HS-27A (cell line): ENCODE data around the gene RNF43.

Experiments used
- DNase-seq: peaks from one replicate; pipeline ENCODE4 v3.0.0-alpha.2; 2012; ENCODE audit warnings: low read depth, missing footprints

Gene RNF43

DNA sequence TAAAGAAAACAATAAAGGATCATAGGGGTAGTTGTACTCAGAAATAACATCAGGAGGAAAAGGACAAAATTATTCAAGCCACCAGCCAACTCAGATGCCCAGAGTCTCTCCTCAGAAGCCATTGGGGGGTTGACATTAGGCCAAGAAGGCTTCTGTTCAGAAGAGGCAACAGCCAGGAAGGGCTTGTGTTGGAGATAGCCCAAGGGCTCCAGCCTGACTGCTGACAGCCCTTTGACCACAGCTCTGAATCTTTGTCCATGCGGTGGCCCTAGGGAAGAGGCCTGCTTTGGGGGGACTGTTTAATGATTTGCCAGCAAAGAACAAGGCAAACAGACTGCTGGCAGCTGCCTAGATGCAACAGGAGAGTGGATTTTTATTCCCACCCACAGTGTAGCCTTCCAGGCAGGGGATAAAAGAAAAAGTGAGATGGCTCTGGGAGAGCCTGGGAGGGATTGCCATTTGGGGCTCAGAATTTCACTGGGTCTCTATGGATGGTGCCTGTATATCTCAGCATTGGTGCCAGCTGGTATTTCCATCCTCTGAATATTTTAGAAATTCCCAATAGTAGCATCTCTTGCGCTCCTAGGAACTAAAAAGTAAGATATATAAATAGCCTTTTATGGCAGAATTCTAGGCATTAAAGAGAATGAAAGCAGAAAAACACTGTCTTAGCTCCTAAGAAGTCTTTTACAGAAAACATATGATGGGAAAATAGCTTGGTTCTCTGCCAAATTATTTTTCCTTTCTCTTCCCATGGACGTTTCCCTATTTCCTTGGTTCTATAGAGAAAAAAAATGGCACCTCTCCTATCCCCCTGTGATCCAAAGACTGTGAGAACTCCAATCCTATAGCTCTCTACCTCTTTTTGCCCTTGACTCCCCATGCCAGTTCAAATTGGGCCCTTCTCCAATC, 36.0 kb downstream of the RNF43 start:
- DNase-seq = no peak

DNA sequence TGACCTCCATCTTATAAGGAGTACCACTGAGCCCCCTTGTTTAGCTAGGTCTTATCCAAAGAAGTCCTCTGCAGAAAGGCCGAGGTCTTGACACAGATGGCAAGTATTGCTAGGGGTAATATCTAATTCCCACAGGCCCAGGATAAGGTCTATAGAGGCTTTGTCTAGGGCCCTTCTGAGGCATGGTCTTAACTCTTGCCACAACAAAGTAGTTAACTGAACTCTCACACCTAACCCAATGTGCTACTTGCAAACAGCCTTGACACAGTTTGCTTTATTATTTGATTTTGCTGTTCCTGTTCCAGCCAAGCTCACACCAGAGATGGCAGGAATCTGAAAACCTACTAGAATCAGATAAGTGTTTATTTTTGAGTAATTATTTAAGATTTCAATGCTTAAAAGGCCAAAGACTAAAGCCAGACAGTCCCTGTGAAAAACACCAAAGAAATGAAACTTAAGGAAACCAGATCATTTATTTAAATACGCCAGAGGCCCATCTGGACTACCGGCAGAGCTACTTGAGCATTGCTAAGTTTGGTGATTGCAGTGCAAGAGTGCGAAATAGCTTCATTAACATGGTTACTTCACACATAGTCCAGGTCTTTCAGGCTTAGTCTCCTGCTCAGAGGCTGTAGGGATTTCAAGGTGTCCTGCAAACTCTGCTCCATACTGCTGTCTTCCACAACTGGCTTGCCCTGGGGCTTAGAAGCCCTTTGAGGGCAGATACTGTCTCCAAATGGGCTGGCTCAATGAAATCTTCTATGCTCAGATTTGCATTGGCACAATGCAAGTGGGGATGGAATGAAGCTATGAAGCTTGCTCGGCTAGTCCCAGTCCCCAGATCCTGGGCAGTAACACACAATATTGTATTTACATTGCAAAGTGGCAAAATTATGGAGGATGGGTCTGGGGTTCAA, 36.9 kb downstream of the RNF43 start:
- no peak for DNase-seq

DNA sequence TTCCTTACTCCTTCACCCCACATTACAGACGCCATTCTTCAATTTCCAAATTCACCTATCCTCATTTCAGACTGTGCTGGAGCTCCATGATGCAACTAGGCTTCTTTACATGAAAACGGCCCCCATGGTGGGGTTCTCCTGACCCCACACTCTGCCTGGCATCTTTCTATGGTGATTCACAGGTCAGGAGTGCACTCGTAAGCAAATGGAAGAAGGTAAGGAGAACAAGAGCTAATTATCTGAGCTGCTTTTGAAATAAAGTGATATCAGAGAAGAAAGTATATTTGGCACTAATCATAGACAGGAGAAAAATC, 37.9 kb downstream of the RNF43 start:
- DNase-seq = no peak

DNA sequence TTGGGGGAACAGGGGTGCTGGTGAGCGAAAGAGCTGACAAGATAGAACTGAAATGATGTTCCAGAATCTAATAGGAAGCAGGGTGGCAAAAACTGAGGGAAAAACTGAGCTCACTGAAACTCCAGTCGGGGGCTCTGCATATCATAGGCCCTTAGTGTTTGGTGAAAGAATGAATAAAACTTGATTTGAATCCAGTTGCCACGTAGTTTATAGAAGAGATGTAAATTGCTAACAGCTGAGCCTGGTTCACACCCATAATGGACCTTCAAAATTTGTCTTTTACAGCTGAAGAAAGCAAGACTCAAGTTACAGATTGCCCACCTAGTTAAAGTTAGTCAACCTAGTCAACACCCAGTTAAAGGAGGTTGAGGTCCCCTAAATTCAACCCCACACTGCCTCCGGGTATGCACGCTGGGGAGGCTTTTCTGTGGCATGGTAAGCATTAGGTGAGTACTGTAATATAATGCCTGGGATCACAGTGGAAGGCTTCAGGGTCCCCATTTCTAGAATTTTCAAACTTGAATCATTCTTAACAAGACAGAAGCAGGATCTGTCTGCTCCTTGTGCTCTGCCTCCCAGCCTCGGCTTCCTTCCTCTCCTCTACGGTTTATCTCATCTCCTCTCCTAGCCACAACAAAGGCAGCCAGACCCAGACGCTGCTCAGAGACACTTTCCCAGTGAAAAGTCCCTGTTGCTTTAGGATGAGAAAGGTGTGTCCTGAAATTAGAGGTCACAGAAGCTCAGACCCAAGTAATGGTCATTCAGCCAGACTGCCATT, 38.4 kb downstream of the RNF43 start:
- DNase-seq = no peak

DNA sequence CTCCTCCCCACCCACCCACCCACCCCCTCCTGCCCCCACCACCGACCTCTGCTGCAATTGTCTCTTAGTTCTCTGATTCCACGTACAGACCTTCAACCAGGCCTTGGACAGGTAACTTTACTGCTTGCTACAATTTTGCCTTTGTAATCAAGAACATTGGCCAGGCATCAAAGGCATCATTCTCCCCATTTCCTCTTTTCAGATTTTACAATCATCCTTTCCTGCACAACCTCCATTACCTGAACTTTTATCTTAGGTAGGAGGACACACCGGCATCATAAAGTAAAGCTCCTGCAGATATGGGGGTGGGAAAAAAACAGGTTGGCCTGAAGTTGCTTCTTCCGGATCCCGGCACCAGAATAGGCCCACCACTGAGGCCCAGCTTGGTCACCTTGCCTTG, 39.7 kb downstream of the RNF43 start:
- no peak for DNase-seq

DNA sequence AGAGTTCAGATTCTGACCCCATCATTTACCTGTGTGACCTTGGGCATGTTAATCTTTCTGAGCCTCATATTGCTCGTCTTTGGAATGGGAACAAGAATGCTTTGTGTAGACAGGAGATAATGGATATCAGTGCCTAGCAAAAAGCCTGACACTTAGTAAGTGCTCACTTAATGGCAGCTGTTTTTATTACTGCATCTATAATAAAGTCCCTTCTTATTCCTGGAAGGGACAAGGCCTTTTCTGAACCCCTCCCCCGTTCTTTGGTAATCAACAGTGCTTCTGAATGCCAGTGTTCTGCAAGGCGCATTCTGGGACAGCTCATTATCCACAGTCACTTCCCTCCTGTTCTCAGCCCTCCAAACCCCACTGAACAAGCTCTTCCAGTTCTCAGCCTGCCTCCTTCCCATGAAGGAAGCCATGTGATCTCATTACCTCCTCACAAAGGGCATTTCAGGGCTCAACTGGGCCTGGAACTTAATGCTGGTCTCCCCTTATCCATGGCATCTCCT, 40.2 kb downstream of the RNF43 start:
- DNase-seq = no peak

DNA sequence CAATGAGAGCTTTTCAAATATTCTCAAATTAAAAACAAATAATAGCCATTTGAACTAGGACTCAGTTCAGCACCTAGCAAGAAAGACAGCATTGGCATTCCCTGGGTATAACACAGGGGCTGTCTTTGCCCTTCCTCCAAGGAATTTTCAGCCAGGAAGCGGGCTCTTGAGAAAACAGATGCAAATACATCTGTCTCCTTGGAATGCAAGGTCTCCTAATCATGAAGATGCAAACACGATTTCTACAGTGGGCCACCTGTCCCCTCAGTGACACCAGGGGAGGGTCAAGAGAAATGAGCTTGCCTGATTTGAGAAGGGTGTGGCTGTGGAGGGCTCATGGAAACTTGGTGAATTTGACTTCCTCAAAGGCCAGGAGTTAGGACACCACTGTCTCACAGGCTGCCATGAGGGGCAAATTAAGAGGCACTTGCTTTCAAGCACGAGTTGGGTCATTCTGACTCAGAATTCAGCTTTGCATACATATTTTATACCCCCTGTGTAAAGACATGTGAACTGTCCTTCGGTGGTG, 40.8 kb downstream of the RNF43 start:
- no peak for DNase-seq

DNA sequence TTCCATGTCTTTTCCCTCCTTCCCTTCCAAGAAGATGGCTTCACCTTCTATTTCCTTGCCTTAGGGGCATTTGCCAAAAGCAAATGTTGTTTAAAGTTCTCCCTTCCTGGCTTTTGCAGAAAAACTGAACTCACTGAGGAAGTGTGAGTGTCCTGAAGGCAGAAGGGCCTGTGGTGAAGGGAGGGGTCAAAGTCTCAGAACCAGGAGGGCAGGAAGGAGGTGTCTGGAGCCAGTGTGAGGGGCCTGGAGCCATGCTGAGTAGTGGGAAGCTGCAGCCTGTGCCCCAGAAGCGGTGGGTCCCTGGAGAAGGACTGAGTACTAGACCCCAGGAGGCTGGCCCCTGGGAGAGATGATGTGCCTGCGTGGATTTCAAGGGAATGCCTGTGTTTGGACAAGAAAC, 41.5 kb downstream of the RNF43 start:
- DNase-seq = no peak

DNA sequence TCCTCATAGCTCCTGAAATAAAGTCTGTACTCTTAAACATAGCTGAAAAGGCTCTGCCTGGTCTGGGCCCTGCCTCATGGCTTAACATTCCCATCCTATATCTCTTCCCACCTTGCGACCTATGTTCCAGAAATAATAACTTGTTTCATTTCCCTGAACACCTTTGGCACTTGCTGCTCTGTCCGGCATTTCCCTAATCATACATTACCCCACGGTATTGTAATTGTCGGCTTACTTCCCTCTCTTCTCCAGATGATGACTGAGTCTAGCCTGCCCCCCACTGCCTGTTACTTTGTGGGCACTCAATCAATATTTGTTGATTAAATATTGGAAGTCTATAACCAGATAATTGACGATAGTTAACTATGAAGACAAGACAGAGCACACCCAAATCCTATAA, 42.1 kb downstream of the RNF43 start:
- no peak for DNase-seq

DNA sequence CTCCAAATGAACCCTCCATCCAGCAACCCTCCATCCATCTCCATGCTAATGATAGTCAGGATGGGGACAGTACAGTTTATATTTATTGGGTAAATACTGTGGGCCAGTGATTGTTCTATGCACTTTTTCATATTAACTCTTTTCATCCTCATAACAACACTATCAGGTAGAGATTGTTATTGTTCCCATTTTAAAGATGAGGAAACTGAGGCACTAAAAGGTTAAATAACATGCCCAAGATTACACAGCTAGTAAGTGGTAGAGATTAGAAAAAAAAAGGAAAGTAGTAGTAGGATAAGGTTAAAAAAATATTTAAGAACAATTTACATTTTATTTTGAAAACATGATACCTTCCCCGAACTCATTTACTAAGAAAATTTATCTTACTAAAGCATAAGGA, 43.4 kb downstream of the RNF43 start:
- DNase-seq = no peak

DNA sequence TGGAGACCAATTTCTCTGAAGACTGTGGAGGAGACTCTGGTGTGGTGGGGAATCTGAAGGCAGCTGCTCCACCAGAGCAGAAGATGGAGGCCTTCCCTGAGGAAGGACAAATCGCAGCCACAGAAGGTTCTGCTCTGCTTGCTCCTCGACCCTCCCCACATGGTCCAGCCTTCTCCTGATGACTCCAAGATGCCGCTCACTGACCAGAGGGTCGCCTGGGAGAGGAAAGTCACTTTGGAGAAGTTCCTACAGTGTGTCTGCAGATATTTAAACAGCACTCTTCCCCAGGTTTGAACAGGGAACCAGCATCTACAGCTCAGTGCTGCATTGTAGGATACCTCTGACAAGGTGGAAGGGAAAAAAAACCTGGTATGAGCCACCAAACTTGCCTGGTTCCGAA, 44.3 kb downstream of the RNF43 start:
- DNase-seq = no peak

DNA sequence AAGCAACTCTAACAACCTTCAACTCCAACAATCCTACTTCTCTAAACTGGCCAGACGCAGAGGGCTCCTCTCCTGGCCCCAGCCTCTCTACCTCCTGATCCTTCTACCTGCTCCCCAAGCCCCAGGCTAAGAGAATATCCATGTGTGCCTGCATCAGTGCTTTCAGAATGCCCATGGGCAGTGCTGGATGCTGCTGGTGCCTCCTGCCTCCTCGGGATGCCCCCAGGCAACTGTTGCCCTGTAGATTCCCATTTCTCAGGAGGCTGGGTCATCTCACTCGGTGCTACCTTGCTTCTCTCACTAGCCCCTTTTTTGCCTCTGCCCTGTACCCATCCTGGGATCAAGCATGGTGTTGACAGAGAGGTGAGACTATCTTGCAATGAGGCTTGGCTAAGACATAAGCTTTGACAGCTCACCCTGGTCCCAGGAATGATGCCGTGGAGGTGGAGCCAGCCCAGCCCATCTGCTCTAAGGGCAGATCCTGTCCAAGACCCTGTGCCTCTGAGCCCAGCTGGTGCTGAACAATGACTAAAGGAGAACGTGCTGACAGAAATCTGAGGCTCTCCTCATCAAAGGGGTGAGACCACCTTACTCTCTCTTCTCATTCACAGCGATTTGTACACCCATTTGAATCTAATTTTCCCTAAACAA, 45.9 kb downstream of the RNF43 start:
- DNase-seq = no peak

DNA sequence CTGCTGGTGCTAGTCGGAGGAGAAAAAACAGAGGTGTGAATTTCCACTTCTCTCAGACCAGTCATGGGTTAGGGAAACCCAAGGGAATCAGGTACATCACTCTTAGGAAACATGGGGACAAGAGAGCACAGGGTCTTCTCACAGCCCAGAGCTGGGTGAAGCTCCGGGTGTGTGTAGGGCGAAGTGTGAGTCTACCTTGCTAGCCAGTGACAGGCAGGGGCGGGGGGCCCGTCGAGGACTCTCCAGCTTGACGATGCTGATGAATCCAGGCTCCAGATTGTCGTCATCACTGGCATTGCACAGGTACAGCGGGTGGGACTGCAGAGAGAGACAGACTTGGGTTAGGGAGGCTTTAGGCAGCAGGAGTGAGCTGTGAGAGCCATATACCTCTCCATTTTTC, 46.6 kb downstream of the RNF43 start:
- no peak for DNase-seq

DNA sequence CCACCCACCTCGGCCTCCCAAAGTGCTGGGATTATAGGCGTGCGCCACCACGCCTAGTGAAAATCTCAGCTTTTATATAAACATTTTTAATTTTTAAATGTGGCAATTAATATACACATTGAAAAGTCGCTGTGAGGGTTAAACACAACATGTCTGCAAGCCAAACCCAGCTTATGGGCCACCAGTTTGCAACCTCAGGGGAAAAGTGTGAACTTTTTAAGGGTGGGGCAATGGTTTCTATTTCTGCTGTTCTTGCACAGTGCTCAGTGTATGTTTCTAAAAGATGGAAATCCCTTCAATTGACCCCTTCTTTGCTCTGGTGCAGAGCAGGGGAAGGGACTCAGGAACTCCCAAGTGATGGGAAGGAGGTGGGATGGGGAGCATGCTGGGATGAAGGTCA, 47.0 kb downstream of the RNF43 start:
- DNase-seq = no peak

DNA sequence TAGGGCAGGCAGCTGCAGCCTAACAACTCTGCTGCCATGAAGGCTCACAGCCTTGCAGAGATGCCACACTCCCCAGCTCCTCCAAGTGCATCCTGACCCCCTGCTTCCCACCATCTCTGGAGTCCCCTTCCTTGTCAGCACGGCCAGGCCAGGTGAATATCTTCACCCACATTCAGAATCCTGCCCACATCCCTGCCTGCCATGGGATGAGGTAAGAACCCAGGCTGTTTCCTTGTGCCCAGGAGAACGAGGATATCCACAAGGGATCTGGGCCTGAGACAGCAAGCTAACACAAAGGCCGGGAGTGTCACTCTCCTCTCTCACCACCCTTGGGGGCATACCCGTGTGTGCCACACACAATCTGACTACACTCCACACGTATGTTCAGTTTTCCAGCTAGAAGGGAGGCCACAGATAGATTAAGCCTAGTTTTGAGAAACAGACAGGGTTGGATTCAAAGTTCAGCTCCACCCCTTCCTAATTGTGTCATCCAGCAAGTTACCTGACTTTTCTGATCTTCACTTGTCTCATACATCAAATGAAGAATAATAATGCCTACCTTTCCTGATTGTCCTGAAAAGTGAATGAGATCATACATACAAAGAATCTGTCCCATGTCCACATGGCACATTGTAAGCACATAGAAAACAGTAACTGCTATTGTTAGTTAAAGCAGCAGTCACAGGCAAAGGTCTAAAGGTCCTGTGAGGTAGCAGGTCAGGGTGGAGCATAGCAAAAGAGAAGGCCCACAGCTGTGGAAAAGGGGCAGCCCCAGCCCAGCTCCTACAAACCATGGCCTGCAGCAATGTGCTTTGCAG, 47.9 kb downstream of the RNF43 start:
- DNase-seq = no peak

DNA sequence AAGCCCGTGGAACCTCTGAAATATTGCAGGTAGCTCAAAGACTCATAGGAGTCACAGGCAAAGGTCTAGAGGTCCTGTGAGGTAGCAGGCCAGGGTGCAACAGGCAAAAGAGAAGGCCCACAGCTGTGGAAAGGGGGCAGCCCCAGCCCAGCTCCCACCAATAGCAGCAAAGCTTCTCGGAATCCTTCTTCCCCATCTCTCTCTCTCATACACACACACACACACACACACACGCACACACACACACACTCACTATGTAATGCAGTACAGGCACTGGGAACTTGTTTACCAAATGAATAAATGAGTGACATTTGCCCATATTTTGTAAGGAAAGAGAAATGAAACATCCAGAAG, 48.5 kb downstream of the RNF43 start:
- no peak for DNase-seq
